Astrocyte of the spinal cord (primary cell): ENCODE results near the gene APEH.

Experiments
- DNase-seq: peaks from one replicate; pipeline ENCODE4 v3.0.0; 2011; ENCODE audit warnings: low read depth, low spot score
- H3K4me3 ChIP-seq: 2 replicates; pipeline ENCODE4 v1.5.1; 2011; ENCODE audit warnings: low read depth, mild to moderate bottlenecking, low read length, moderate library complexity
- in situ Hi-C: cut with HindIII; loops from 2 replicates; pipeline ENCODE4 v1.10.0; 2017; ENCODE audit warnings: low sequenced_read_pairs
- TF ChIP-seq, protein P1 (sequence below): IDR thresholded peaks from 2 replicates; pipeline ENCODE4 v1.5.1; 2012; ENCODE audit warnings: low read depth, mild to moderate bottlenecking, low read length, inconsistent platforms

The APEH gene

GRCh38 chr3:49712166-49712565 is 38.0 kb downstream of the APEH start:
- no peak overlapping the region for H3K4me3 ChIP-seq
- DNase-seq: no peak
- TF ChIP-seq, protein P1, sequence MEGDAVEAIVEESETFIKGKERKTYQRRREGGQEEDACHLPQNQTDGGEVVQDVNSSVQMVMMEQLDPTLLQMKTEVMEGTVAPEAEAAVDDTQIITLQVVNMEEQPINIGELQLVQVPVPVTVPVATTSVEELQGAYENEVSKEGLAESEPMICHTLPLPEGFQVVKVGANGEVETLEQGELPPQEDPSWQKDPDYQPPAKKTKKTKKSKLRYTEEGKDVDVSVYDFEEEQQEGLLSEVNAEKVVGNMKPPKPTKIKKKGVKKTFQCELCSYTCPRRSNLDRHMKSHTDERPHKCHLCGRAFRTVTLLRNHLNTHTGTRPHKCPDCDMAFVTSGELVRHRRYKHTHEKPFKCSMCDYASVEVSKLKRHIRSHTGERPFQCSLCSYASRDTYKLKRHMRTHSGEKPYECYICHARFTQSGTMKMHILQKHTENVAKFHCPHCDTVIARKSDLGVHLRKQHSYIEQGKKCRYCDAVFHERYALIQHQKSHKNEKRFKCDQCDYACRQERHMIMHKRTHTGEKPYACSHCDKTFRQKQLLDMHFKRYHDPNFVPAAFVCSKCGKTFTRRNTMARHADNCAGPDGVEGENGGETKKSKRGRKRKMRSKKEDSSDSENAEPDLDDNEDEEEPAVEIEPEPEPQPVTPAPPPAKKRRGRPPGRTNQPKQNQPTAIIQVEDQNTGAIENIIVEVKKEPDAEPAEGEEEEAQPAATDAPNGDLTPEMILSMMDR: no peak
- in situ Hi-C loops: no loop called here

- H3K4me3 ChIP-seq: no peak overlapping the region
- DNase-seq: no peak
- in situ Hi-C loops: no loop called here
- TF ChIP-seq, protein P1: no peak
Measured at GRCh38 chr3:49712631-49713317, 38.6 kb downstream of the APEH start.

DNA sequence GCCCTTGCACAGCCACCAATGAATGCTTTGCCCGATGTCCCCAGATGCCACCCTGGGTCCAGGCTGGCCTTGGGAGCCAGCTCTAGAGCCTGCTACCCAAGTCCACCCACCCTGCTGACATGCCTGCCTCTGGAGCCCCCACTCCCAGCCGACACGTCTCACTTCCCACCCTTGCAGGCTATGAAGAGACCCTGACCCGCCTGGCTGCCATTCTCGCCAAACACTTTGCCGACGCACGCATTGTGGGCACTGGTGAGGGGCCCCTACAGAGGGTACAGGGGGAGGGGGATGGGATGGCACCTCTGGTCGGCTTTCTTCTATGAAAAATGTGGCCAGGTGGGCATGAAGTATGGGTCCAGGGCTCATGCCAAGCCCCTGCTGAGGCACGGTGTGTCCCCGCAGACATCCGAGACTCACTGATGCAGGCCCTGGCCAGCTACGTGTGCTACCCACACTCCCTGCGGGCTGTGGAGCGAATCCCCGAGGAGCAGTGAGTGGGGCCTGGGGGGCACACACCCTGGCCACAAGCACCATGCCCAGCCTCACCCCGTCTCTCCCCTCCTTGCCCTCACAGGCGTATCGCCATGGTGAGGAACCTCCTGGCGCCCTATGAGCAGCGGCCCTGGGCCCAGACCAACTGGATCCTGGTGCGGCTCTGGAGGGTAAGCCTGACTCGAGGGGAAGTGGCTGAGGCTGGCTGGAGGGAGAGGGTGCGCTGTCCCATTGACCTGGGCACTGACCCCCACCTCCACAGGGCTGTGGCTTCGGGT is 39.4 kb downstream of the APEH start:
- in situ Hi-C loops: no loop called here
- TF ChIP-seq, protein P1: no peak
- DNase-seq: no peak
- H3K4me3 ChIP-seq: no peak overlapping the region

DNA sequence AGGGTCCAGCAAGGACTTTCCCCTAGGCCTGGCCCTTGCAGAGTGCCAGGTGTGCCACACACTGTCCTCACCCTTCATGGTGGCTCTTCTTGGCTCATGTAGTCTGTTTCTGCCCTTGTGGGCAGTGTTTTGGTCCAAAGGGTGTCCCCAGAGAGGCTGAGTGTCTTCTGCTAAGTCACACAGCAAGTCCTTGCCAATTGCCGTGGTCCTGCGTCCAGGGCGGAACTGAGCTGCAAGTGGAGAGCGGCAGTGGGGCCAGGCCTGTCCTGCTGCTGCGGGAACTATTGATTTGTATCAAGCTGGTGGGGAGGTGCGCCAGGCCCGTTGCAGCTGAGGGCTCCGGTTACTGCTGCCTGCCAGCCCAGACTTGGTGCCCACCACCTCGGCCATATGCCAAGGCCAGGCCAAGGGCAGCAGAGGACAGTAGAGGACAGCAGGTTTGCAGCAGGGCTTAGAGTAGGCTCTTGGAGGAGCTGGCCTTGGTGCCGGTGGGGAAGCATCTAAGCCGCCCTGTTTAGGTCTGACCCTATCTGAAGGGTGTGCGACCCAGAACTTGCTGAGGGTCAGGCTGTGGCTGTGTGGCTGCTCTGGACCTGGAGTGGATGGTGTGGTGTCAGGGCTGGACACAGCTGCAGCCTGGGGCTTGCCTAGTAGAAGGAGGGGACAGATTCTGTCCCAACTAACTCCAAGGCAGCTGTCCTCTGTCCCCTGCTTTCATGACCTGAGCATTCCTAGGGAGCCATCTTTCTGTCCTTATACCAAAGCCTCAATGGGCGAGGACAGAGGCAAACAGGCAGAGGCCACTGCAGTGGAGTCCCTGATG is 40.8 kb downstream of the APEH start:
- no peak for DNase-seq
- no peak overlapping the region for H3K4me3 ChIP-seq
- in situ Hi-C loops: no loop called here
- TF ChIP-seq, protein P1: no peak

DNA sequence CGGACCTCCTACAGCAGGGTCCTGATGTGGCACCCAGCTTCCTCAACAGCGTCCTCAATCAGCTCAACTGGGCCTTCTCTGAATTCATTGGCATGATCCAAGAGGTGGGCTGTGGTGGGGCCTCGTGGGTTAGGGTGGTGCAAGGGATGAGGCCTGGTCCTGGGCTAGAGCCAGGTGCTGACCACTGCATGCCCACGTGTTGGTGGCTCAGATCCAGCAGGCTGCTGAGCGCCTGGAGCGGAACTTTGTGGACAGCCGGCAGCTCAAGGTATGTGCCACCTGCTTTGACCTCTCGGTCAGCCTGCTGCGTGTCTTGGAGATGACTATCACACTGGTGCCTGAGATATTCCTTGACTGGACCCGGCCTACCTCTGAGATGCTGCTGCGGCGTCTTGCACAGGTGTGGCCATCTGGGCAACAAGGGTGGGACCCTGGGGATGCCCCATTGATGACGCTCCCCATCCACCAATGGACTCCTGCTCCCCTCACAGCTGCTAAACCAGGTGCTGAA is 41.5 kb downstream of the APEH start:
- no peak overlapping the region for H3K4me3 ChIP-seq
- DNase-seq: no peak
- in situ Hi-C loops: no loop called here
- TF ChIP-seq, protein P1: no peak

GRCh38 chr3:49716169-49716568 is 42.0 kb downstream of the APEH start:
- in situ Hi-C loops: no loop called here
- H3K4me3 ChIP-seq: no peak overlapping the region
- TF ChIP-seq, protein P1: no peak
- no peak for DNase-seq
